Sigmoid colon (tissue), 7 donors: ENCODE data around the gene ALCAM. TPM values are rescaled to one million over a fixed set of nuclear protein-coding genes. Genes with fewer than 3 reads are reported as not detected.

Experiments used
- DNase-seq: peaks from one replicate; pipeline ENCODE4 v3.0.0-alpha.2; 2019
- H3K27ac ChIP-seq, 4 donors: fragments of 200-600 bp; sonication (generic); one replicate each; pipeline ENCODE4 v1.5.1; 2016 to 2019; ENCODE audit warnings: mild to moderate bottlenecking in 1 of 4
- H3K27me3 ChIP-seq, 3 donors: fragments of 200-600 bp; sonication (generic); one replicate each; pipeline ENCODE4 v1.5.1; 2019; ENCODE audit warnings: mild to moderate bottlenecking in 1 of 3
- H3K36me3 ChIP-seq, 4 donors: fragments of 200-600 bp; sonication (generic); one replicate each; pipeline ENCODE4 v1.5.1; 2016 to 2019
- H3K4me1 ChIP-seq, 4 donors: fragments of 200-600 bp; sonication (generic); one replicate each; pipeline ENCODE4 v1.5.1; 2017 to 2019
- H3K4me3 ChIP-seq, 4 donors: fragments of 200-600 bp; sonication (generic); one replicate each; pipeline ENCODE4 v1.5.1; 2017 to 2019; ENCODE audit warnings: mild to moderate bottlenecking in 2 of 4, moderate library complexity in 1 of 4
- H3K9me3 ChIP-seq, 4 donors: fragments of 200-600 bp in 3 of 4; sonication (generic) in 3 of 4; one replicate each; pipeline versions ENCODE4 v1.5.1 to v1.6.1; 2013 to 2019
- EP300 ChIP-seq, 4 donors: sonication (generic); formaldehyde crosslinking; IDR thresholded peaks; one replicate each; pipeline ENCODE4 v1.6.1; 2017; ENCODE audit warnings: antibody characterized with exemption in 4 of 4
- POLR2A ChIP-seq, 2 donors: fragments of 450-650 bp; IDR thresholded peaks; one replicate each; pipeline ENCODE4 v1.6.1; 2016; ENCODE audit warnings: antibody characterized with exemption in 2 of 2, mild to moderate bottlenecking in 2 of 2, moderate library complexity in 2 of 2
- POLR2AphosphoS5 ChIP-seq, 4 donors: sonication (generic); formaldehyde crosslinking; IDR thresholded peaks; one replicate each; pipeline ENCODE4 v1.6.1; 2017; ENCODE audit warnings: antibody characterized with exemption in 4 of 4
- WGBS, 2 donors: extraction: QIAGEN DNeasy Blood & Tissue Kit; methylation state at CpG; one replicate each; pipeline ENCODE4 v1.1.7; 2013; 5-methylcytosine and 5-hydroxymethylcytosine counted together
- intact Hi-C: fragments of 100-400 bp; cut with DNase I; formaldehyde crosslinking; loops from one replicate; pipeline ENCODE4 v1.15.1; 2023
- polyA plus RNA-seq, 3 donors: library from polyadenylated mRNA; stranded (reverse); fragments of 200-250 nt; gene quantifications; one replicate each; pipeline ENCODE4 v1.2.3, GENCODE V29; 2013
- total RNA-seq, 4 donors: library from RNA; depleted of rRNA; stranded (reverse); fragments of >200 nt; gene quantifications; one replicate each; pipeline ENCODE4 v1.1.0, GENCODE V29; 2016
- TF ChIP-seq, protein P1 (sequence below), 4 experiments: fragments of 450-650 bp in 3 of 4; fragments of 200-600 bp in 1 of 4; IDR thresholded peaks; one replicate each; pipeline ENCODE4 v1.5.1; 2016 to 2019; ENCODE audit warnings: antibody characterized with exemption in 4 of 4, mild to moderate bottlenecking in 3 of 4, moderate library complexity in 2 of 4
- donor health status: healthy with polysubstance abuse.
- donor health status: Bipolar disorder and iron deficiency.
- donor health status: healthy.

ALCAM gene
- total and polyA plus RNA-seq, 7 donors = 1.8 to 45.1 (median 16.0) TPM

DNA sequence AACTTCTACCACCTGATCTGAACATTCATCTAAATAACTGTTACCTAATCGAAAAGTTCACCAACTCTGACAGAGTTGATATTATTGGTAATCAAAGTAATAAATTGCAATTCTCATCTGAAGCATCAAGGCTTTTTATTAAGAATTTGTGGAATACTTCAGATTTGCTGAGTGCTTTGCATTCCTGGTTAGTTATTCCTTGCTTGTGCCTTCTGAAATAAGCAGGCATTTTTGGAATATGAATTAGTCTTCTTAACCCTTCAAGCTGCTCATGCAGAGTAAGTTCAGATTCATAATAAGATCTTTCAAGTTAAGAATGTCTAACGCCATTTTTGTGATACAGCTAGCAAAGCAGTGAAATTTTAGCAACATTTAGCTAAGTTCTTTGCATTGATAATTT, 188.5 kb downstream of the ALCAM start:
- Histone ChIP-seq H3K27ac (no peak overlapping the region), H3K4me3 (no peak overlapping the region), H3K27me3 (no peaks in the 10 kb centered on the region), H3K4me1 (no peaks in the 10 kb centered on the region), H3K9me3 (no peaks in the 10 kb centered on the region), H3K36me3 (peaks cover 0 to 7% (median 0%) of the 10 kb centered on the region in 4 donors)
- TF ChIP-seq, protein P1, sequence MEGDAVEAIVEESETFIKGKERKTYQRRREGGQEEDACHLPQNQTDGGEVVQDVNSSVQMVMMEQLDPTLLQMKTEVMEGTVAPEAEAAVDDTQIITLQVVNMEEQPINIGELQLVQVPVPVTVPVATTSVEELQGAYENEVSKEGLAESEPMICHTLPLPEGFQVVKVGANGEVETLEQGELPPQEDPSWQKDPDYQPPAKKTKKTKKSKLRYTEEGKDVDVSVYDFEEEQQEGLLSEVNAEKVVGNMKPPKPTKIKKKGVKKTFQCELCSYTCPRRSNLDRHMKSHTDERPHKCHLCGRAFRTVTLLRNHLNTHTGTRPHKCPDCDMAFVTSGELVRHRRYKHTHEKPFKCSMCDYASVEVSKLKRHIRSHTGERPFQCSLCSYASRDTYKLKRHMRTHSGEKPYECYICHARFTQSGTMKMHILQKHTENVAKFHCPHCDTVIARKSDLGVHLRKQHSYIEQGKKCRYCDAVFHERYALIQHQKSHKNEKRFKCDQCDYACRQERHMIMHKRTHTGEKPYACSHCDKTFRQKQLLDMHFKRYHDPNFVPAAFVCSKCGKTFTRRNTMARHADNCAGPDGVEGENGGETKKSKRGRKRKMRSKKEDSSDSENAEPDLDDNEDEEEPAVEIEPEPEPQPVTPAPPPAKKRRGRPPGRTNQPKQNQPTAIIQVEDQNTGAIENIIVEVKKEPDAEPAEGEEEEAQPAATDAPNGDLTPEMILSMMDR (IDR thresholded peaks at IDR 0.05) = no peak
- TF ChIP-seq POLR2A (IDR thresholded peaks at IDR 0.05) (no peak), POLR2AphosphoS5 (IDR thresholded peaks at IDR 0.05) (no peak), EP300 (IDR thresholded peaks at IDR 0.05) (no peak)
- intact Hi-C loops = no loop called here
- no peak for DNase-seq
- WGBS, 2 donors = 94 to 96% methylated on average over 2 of the region's 2 CpGs

DNA sequence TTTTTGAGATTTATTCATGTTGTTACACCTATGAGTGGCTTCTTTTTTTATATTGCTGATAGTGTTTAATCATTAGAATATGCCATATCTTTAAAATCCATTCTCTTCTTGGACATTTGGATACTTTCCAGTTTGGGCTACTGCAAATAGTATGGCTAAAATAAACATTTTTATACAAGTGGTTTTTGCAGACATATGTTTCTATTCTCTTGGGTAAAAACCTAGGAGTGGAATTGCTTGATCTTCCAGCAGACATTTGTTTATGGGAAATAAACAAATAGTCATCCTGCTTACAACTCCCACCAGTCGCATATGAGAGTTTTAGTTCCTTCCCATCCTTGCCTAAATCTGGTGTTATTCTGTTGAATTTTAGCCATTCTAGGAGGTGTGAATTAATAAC, 193.1 kb downstream of the ALCAM start:
- DNase-seq = no peak
- Histone ChIP-seq H3K4me3 (no peak overlapping the region), H3K27me3 (no peaks in the 10 kb centered on the region), H3K27ac (no peak overlapping the region), H3K4me1 (no peaks in the 10 kb centered on the region), H3K9me3 (no peaks in the 10 kb centered on the region), H3K36me3 (no peaks in the 10 kb centered on the region)
- WGBS, 2 donors = 75 to 98% methylated on average over 1 of the region's 1 CpG
- TF ChIP-seq EP300 (IDR thresholded peaks at IDR 0.05) (no peak), POLR2A (IDR thresholded peaks at IDR 0.05) (no peak), POLR2AphosphoS5 (IDR thresholded peaks at IDR 0.05) (no peak)
- TF ChIP-seq, protein P1 (IDR thresholded peaks at IDR 0.05) = no peak
- intact Hi-C loops = no loop called here

DNA sequence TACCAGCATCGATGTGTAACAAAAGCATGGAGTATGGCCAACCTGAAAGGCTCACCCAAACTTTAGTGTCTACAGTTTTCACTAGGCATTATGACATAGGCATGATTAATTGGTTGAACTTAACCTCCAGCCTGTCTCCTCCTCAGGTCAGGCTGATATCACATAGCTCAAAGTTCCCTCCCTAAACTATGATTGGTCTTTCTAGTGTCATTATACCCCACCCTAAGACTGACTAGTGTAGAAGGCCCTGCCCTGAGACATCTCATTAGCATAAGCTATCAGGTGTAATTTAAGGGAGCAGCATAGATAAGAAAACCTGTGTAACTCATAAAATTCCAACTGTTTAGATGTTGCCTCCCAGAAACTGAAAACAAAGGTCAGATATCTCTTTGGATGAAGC, 195.2 kb downstream of the ALCAM start:
- TF ChIP-seq POLR2AphosphoS5 (IDR thresholded peaks at IDR 0.05) = no peak
- TF ChIP-seq, protein P1 (IDR thresholded peaks at IDR 0.05) = no peak
- TF ChIP-seq EP300 (IDR thresholded peaks at IDR 0.05) = no peak
- no peak for TF ChIP-seq POLR2A (IDR thresholded peaks at IDR 0.05)
- Histone ChIP-seq H3K27me3 (no peaks in the 10 kb centered on the region), H3K36me3 (no peaks in the 10 kb centered on the region), H3K9me3 (no peaks in the 10 kb centered on the region), H3K4me3 (no peak overlapping the region), H3K27ac (no peak overlapping the region), H3K4me1 (no peaks in the 10 kb centered on the region)
- DNase-seq = no peak
- 30 to 77% methylated on average over 1 of the region's 1 CpG for WGBS, 2 donors
- intact Hi-C loops = no loop called here

DNA sequence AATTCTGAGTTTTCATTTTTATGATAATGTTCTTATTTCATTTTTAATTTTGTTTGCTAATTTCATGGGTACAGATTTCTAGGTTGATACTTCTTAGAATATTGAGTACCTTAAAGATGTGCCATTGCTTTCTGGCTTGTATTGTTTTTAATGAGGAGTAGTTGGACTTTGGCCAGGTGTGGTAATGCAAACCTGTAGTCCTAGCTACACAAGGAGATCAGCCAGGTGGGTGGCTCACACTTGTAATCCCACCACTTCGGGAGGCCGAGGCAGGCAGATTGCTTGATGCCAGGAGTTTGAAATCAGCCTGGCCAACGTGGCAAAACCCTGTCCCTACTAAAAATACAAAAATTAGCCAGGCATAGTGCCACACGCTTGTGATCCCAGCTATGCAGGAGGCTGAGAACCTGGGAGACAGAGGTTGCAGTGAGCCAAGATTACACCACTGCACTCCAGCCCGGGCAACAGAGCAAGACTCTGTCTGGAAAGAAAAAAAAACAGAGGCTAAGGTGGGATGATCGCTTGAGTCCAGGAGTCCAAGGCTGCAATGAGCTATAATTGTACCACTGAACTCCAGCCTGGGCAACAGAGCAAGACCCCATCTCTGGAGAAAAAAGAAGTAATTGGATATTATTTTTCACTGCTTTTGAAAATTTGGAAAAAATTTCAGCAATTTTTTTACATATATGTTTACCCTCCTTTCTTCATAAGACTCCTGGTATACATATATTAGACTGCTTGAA, 198.0 kb downstream of the ALCAM start:
- Histone ChIP-seq H3K27ac (no peak overlapping the region), H3K27me3 (no peaks in the 10 kb centered on the region), H3K4me3 (no peak overlapping the region), H3K4me1 (no peaks in the 10 kb centered on the region), H3K36me3 (no peaks in the 10 kb centered on the region), H3K9me3 (no peaks in the 10 kb centered on the region)
- intact Hi-C loops = no loop called here
- 34 to 81% methylated on average over 6 of the region's 6 CpGs for WGBS, 2 donors
- DNase-seq = no peak
- TF ChIP-seq EP300 (IDR thresholded peaks at IDR 0.05) (no peak), POLR2AphosphoS5 (IDR thresholded peaks at IDR 0.05) (no peak), POLR2A (IDR thresholded peaks at IDR 0.05) (no peak)
- TF ChIP-seq, protein P1 (IDR thresholded peaks at IDR 0.05) = no peak

DNA sequence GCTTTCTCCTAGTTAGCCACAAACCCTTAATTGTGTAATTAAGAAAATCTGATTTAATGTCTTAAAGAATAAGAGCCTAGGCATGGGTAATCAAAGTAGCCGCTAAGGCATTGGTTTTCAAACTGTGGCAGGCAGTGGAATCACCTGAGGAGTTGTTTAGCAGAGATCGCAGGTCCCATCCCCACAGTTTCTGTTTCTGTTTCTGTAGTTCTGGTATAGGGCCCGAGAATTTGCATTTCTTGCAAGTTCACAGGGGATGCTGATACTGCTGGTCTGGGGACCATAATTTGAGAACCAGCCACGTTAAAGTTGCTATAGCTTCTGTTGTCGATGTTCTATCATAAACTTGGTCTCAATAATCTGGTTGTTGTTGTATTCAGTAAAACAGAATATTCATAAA, 204.3 kb downstream of the ALCAM start:
- WGBS, 2 donors = 92 to 95% methylated on average over 5 of the region's 5 CpGs
- Histone ChIP-seq H3K36me3 (peaks cover 0 to 5% (median 0%) of the 10 kb centered on the region in 4 donors), H3K4me1 (no peaks in the 10 kb centered on the region), H3K27me3 (no peaks in the 10 kb centered on the region), H3K9me3 (peaks cover 0 to 3% (median 0%) of the 10 kb centered on the region in 4 donors), H3K27ac (no peak overlapping the region), H3K4me3 (no peak overlapping the region)
- TF ChIP-seq POLR2AphosphoS5 (IDR thresholded peaks at IDR 0.05) (no peak), EP300 (IDR thresholded peaks at IDR 0.05) (no peak), POLR2A (IDR thresholded peaks at IDR 0.05) (no peak)
- TF ChIP-seq, protein P1 (IDR thresholded peaks at IDR 0.05) = no peak
- intact Hi-C loops = no loop called here
- no peak for DNase-seq
